Stimulated activated CD4-positive, alpha-beta T cell treated with anti-CD3 and anti-CD28 coated beads, TNF-alpha, amount 100 ng/mL, for 4 hours (primary cell): ENCODE measurements around the gene SCRN3.
"Not testable (repeated sequence)": the region's sequence is repeated elsewhere in the genome, so short reads cannot be mapped to it uniquely, and the experiment has no call there.

ENCODE experiments used
- DNase-seq, 3 experiments: peaks; one replicate each; pipeline ENCODE4 v3.0.0-alpha.2; 2020; ENCODE audit warnings: low read depth in 3 of 3

SCRN3 gene

DNA sequence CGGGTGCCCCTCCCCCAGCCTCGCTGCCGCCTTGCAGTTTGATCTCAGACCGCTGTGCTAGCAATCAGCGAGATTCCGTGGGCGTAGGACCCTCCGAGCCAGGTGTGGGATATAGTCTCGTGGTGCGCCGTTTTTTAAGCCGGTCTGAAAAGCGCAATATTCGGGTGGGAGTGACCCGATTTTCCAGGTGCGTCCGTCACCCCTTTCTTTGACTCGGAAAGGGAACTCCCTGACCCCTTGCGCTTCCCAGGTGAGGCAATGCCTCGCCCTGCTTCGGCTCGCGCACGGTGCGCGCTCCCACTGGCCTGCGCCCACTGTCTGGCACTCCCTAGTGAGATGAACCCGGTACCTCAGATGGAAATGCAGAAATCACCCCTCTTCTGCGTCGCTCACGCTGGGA lies 14.5 kb downstream of the SCRN3 start:
- DNase-seq: not testable (repeated sequence)

DNA sequence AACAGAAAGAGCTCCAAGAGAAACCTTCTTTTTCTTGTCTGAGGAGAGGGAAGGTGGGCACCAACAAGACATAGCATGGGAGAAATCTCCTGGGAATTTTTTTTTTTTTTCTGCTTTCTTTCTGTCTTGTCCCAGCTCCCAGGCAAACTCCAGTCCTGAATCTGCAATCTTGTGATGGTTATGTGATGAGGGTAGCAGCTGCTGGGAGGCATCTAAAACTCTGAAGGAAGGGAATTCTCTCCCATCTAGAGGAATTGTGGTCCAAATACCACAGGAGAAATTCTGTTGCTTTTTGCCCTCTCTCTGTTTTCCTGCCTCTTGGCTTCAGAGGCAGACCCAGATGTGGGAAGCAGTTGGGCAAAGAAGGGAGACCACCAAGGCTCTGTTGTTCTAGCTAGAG lies 16.7 kb downstream of the SCRN3 start:
- DNase-seq: no peak

DNA sequence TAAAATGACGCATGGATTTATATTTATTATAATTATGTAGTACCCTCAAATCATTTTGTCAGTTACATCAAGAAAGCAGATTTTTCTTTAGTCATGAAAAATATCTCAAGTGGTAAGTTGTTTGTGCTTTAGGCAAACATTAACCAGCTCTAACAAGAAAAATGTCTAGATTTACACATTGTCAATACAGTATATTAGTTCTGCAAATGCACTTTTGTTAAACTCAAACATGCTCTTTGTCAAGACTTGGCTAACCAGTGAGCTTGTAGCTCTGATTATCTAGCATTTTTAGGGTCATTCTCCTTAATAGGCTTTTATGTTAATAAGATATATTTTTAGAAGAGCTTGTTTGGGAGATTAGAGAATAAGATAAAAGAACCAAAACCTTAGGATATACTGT lies 32.7 kb downstream of the SCRN3 start:
- DNase-seq: no peak

DNA sequence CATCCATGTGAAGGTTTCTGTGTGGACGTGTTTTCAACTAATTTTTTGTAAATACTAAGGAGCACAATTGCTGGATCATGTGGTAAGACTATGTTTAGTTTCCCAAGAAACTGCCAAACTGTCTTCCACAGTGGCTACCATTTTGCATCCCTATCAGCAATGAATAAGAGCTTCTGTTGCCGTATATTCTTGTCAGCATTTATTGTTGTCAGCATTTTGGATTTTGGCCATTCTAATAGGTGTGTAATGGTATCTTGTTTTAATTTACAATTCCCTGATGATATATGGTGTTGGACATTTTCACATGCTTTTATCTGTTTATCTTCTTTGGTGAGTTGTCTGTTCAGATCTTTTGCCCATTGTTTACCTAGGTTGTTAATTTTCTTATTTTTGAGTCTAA lies 34.5 kb downstream of the SCRN3 start:
- no peak for DNase-seq

GRCh38 chr2:174431902-174432301 lies 36.4 kb downstream of the SCRN3 start:
- no peak for DNase-seq

GRCh38 chr2:174436351-174436750 lies 40.8 kb downstream of the SCRN3 start:
- no peak for DNase-seq

DNA sequence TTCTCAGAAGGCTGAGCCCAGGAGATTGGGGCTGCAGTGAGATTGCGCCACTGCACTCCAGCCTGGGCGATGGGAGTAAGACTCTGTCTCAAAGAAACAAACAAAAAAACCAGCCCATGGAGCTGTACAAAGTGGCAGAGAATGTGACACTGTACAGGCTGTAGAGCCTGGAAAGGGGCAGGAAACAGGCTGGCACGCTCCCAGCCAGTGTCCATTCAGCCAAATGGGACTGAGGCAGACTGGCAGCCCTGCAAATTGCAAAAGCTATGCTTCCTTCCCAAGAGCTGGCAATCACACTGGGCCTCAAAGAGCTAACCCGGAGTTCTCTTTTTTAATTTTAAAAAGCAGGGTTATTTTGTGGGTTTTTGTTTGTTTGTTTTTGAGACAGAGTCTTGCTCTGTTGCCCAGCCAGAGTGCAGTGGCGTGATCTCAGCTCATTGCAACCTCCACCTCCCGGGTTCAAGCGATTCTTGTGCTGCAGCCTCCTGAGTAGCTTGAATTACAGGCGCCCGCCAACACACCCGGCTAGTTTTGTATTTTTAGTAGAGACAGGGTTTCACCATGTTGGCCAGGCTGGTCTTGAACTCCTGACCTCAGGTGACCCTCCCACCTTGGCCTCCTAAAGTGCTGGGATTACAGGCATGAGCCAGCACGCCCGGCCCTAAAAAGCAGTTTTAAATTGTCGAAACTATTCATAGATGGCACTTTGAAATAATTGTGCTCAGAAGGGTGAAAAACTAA lies 42.8 kb downstream of the SCRN3 start:
- no peak for DNase-seq

GRCh38 chr2:174439323-174439722 lies 43.8 kb downstream of the SCRN3 start:
- DNase-seq: no peak

DNA sequence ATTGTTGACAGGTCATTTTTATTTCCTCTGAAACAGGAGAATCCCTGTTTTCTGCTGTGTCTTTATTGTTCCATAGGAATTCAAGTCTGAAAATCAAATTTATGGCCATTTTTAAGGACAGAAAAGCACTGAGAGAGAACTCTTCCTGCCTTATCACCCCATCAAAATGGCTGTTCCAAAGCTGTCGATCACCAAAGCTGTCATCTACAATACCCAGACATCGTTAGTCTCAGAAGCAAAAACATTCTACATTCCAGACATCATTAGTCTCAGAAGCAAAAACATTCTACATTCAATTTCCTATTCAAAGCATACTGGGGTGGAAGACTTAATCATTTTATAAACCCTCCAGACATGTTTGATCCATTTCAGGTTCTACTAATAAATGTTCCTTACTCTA lies 44.4 kb downstream of the SCRN3 start:
- no peak for DNase-seq

GRCh38 chr2:174442546-174443510 lies 47.3 kb downstream of the SCRN3 start:
- no peak for DNase-seq

- no peak for DNase-seq
Observed at GRCh38 chr2:174444761-174445160, 49.2 kb downstream of the SCRN3 start.

GRCh38 chr2:174445248-174445647 lies 49.7 kb downstream of the SCRN3 start:
- DNase-seq: no peak

GRCh38 chr2:174446531-174446930 lies 51.0 kb downstream of the SCRN3 start:
- DNase-seq: no peak

DNA sequence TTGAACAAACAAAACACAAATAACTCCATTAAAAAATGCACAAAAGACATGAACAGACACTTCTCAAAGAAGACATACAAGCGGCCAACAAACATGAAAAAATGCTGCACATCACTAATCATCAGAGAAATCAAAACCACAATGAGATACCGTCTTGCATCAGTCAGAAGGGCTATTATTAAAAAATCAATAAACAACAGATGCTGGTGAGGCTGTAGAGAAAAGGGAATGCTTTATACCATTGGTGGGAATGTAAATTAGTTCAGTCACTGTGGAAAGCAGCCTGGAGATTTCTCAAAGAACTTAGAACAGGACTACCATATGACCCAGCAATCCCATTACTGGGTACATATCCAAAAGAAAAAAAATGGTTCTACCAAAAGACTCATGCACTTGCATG lies 53.5 kb downstream of the SCRN3 start:
- DNase-seq: no peak

DNA sequence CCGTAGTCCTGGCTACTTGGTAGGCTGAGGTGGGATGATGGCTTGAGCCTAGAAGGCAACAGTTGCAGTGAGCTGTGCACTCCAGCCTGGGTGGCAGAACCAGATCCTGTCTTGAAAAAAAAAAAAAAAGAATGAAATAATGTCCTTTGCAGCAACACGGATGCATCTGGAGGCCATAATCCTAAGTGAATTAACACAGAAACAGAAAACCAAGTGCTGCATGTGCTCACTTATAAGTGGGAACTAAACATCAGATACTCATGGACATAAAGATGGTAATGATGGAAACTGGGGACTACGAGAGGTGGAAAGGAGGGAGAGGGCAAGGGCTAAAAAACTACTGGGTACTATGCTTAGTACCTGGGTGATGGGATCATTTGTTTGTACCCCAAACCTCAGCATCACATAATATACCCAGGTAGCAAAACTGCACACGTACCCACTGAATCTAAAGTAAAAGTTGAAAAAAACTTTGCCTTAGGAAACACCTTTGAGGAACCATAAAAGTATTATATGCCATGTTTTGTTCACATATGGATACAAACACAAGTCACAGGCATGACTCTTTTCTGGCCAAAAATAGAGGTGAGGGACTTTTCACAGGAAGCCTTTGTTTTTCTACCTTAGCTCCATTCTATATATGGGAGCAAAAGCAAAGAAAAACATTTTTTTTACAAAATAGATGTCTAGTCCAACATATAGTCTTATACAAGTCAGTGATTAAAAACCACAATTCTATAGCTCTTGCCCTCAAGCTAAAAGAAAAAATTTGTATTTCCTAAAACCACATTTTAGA lies 54.7 kb downstream of the SCRN3 start:
- no peak for DNase-seq

DNA sequence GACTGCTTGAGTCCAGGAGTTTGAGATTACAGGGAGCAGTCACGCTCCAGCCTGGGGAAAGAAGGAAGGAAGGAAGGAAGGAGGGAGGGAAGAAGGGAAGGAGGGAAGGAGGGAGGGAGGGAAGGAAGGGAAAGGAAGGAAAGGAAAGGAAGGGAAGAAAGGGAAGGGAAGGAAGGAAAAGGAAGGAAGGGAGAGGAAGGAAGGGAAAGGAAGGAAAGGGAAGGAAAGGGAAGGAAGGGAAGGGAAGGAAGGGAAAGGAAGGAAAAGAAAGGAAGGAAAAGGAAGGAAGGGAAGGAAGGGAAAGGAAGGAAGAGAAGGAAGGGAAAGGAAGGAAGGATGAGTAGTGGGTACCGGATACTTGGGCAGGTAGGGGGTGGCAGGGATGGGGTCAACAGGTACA lies 59.0 kb downstream of the SCRN3 start:
- no peak for DNase-seq

GRCh38 chr2:174461221-174461620 lies 65.7 kb downstream of the SCRN3 start:
- DNase-seq: no peak

- no peak for DNase-seq
Observed at GRCh38 chr2:174465327-174465726, 69.8 kb downstream of the SCRN3 start.

GRCh38 chr2:174473796-174474195 lies 78.3 kb downstream of the SCRN3 start:
- no peak for DNase-seq

DNA sequence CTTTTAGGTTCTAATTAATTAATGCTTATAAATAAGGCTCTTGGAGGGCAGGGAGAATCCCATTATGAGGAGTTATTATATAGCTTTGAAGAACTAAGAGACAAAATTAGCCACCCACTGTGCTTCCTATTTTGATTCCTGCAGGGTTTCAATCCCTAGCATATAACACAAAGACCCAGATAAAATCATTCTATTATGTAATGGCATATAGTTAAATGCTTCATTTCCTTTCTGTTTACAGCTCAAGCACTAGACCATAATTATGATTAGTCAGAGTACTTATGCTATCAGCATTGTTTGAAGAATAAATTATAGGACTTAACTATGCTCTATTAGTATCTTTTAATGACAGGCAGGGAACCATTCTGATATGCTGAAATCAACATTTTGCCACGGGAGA lies 82.2 kb downstream of the SCRN3 start:
- DNase-seq: no peak
